GM18909 (cell line): ENCODE measurements around the gene TBC1D3D.
"Not testable (repeated sequence)": the region's sequence is repeated elsewhere in the genome, so short reads cannot be mapped to it uniquely, and the experiment has no call there.

ENCODE experiments used
- ATAC-seq: cut with Tn5 transposase; IDR thresholded peaks from one replicate; pipeline ENCODE4 v1.9.1; 2021; ENCODE audit warnings: mild to moderate bottlenecking; ENCODE audit not compliant: unreplicated experiment, poor library complexity

Gene TBC1D3D

GRCh38 chr17:38003676-38004075, at the start of gene TBC1D3D:
TSS of gene TBC1D3D (plus strand) at chr17:38003976. CDS start at chr17:38005561, 1,585 bp downstream.
- ATAC-seq = not testable (repeated sequence)

- not testable (repeated sequence) for ATAC-seq
These were observed 14.8 kb upstream of the TBC1D3D start, which contains the start of gene TBC1D3L for GRCh38 chr17:37988960-37989359. TSS of gene TBC1D3L (minus strand) at chr17:37989060. CDS start at chr17:37987520, 1,540 bp downstream.
